Measurements from ENCODE around the gene NAA25. TPM values are rescaled to one million over a fixed set of nuclear protein-coding genes. Genes with fewer than 3 reads are reported as not detected.
"Not testable (repeated sequence)": the region's sequence is repeated elsewhere in the genome, so short reads cannot be mapped to it uniquely, and the experiment has no call there.

NAA25 gene
- total RNA-seq, 2 donors from 2014 or later, result 31.6 to 78.3 TPM

DNA sequence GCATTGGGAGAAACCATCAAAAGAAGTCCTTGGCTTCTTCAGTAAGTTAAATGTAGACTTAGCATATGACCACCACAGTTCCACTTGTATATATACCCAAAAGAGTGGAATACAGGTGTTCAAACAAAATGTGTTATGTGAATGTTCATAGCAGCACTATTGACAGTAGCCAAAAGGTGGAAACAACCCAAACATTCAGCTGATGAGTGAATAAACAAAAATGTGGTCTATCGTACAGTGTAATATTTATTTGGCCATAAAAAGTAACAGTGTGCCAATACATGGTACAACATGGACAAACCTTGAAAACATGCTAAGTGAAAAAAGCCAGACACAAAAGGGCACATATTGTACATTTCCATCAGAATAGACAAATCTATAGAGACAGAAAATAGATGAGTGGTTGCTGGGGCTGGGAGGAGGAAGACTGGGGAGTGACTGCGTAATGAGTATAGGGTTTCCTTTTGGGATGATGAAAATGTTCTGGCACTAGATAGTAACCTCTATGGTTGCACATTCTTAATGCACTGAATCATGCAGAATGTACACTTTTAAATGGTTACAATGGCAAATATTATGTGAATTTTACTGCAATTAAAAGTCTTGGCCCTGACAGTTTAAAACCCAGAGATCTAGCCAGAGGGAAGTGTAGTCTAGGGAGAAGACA, 89.9 kb downstream of the NAA25 start:
- Mint-ChIP-seq H3K27ac (peak overlapping the region; percentile 4 to 52), H3K27me3 (no peaks in the 10 kb centered on the region), H3K4me3 (no peak overlapping the region), H3K9me3 (no peaks in the 10 kb centered on the region), H3K36me3 (peaks cover 16% of the 10 kb centered on the region), H3K4me1 (ENCODE audit: low read depth in 2 of 2) (peaks cover 29 to 43% of the 10 kb centered on the region in 2 donors)
- ATAC-seq, result no peak
- DNase-seq (ENCODE audit: low spot score), result no peak

DNA sequence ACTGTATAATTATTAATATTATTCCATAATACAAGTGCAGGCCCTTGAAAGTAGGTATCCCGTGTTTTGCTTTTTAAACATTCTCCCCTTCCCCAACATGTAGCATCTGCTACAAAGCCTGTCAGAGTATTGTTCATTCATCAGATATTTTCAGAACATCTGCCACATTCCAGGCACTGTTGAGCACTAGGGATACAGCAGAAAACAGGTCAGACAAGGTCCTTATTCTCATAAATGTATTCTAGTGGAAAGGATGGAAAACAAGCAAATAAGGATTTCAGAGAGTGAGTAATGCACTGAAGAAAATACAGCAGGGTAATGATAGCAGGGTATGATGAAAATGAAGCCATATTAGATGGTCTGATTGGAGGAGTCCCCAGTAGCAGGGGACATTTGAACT, 91.5 kb downstream of the NAA25 start:
- H3K27me3 Mint-ChIP-seq, result no peaks in the 10 kb centered on the region
- no peak overlapping the region for H3K27ac Mint-ChIP-seq
- H3K9me3 Mint-ChIP-seq, result no peaks in the 10 kb centered on the region
- H3K4me3 Mint-ChIP-seq, result no peak overlapping the region
- DNase-seq (ENCODE audit: low spot score), result no peak
- H3K4me1 Mint-ChIP-seq (ENCODE audit: low read depth in 2 of 2), result peaks cover 36 to 38% of the 10 kb centered on the region in 2 donors
- peaks cover 10% of the 10 kb centered on the region for H3K36me3 Mint-ChIP-seq
- no peak for ATAC-seq

DNA sequence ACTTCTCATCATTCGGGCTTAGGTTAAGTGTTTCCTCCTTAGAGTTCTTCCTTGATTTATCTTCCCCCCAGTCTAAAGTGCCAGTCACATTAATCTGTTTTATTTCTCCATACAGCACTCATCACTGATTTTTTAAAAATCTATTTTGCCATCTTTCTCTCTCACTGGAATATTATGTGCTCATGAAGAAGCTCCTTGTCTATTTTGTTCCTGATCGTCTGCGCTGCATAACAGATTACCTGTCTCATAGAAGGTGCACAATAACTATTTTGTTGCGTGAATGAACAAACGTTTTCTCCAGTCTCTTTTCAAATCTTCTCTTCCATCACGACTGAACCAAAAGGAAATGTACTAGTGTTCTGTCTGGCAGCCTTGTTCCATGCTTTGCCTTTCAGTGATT, 92.6 kb downstream of the NAA25 start:
- DNase-seq (ENCODE audit: low spot score) (no peak), ATAC-seq (no peak)
- Mint-ChIP-seq H3K27ac (peak overlapping the region; percentile 17 to 47), H3K36me3 (peaks cover 9% of the 10 kb centered on the region), H3K4me3 (peak overlapping the region; percentile 51), H3K27me3 (no peaks in the 10 kb centered on the region), H3K9me3 (no peaks in the 10 kb centered on the region), H3K4me1 (ENCODE audit: low read depth in 2 of 2) (peaks cover 44 to 48% of the 10 kb centered on the region in 2 donors)

DNA sequence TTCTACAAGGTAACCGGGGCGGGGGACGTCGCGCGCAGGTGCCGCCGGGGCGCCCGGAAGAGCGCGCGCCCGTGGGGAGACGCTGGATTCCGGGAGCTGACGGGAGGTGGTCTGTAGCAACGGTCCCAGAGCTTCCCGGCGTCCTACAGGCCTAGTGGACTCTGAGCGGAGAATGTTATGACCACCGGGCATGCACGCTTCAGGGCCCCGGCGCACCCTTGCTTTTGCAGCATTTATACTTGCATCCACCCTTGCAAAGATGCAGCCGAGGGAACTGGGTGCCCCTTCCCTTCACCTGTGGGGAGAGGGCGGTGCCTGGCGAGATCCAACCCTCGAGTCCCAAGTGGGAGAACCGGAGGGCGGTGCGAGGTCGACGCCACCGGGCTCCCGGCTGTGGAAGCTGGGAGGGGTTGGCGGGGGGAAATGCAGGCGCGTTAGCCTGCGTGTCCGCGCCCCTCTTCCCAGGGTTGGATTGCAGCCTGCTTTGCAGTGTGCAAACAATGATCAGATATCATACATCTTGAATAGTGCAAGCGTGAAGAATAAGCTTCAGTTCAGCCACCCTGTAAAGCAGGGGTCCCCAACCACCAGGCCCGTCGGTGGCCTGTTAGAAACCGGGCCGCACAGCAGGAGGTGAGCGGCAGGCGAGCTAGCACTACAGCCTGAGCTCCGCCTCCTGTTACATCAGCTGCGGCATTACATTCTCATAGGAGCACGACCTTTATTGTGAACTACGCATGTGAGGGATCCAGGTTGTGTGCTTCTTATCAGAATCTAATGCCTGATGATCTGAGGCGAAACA, 94.8 kb downstream of the NAA25 start:
- ATAC-seq, result peak in 1 of 2 donors; percentile 45
- Mint-ChIP-seq H3K4me3 (peak overlapping the region; percentile 84), H3K27me3 (no peaks in the 10 kb centered on the region), H3K27ac (peak overlapping the region; percentile 96 to 97), H3K4me1 (ENCODE audit: low read depth in 2 of 2) (peaks cover 44 to 46% of the 10 kb centered on the region in 2 donors), H3K9me3 (no peaks in the 10 kb centered on the region), H3K36me3 (peaks cover 9% of the 10 kb centered on the region)
- DNase-seq (ENCODE audit: low spot score), result peak; percentile 63

DNA sequence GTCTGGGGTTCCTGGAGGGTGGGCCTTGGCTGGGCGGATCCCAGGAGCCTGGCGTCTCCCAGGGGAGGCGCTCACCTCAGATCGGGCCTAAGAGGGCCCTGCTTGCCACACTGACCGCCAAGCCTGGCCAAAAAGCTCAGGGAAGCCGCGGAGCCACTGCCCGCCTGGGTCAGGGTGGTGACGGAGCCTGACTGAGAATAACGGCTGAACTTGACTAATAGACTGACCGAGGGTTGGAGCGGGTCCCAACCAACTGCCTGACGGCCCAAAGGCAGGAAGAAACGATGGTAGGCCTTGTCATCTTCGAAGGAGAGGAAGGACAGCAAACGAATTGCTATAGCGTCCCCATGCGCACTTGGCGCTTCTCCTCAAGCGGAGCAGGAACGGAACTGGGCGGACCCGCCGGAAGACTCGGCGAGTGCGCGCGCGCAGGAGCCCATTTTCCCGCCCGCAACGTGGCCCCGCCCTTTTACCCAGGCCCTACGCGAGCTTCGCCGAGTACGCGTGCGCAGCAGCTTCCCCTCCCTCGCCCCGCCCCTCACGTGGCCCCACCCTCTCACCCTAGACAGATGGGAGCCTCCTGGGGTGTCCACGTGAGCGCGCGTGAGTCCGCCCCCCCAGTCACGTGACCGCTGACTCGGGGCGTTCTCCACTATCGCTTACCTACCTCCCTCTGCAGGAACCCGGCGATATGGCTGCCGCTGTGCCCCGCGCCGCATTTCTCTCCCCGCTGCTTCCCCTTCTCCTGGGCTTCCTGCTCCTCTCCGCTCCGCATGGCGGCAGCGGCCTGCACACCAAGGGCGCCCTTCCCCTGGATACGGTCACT, 95.6 kb downstream of the NAA25 start, which contains the start of the genes ERP29 and TMEM116:
TSS of gene ERP29 (plus strand) at position 652 of the 826 bp plus-strand sequence. CDS start at position 692, 40 bp downstream.
TSS of gene TMEM116 (minus strand) at position 391 of the 826 bp plus-strand sequence. CDS start 7,895 bp downstream, outside the sequence.
- Mint-ChIP-seq H3K9me3 (no peaks in the 10 kb centered on the region), H3K36me3 (peaks cover 9% of the 10 kb centered on the region), H3K4me3 (peak within 1 kb of the TSS; percentile 84), H3K27me3 (no peaks in the 10 kb centered on the region), H3K27ac (peak within 1 kb of the TSS; percentile 96 to 97), H3K4me1 (ENCODE audit: low read depth in 2 of 2) (peaks cover 38% of the 10 kb centered on the region in 2 donors)
- ATAC-seq, result peak; percentile 92 to 94
- peak; percentile 98 for DNase-seq (ENCODE audit: low spot score)

DNA sequence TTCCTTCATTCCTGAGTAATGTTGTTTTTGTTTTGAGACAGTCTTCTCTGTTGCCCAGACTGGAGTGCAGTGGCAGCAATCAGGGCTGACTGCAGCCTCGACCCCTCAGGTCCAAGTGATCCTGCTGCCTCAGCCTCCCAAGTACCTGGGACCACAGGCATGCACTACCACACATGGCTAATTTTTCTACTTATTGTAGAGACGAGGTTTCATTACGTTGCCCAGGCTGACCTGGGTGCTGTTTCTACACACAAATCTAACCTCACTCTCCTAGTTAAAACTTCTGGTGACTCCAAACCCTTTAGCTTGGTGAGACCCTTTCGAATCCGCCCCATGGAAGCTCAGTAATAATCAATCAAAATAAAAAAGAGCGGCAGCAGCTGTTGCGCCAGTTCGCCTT, 96.9 kb downstream of the NAA25 start:
- Mint-ChIP-seq H3K36me3 (peaks cover 9% of the 10 kb centered on the region), H3K4me3 (peak overlapping the region; percentile 84), H3K27ac (peak overlapping the region; percentile 96 to 97), H3K4me1 (ENCODE audit: low read depth in 2 of 2) (peaks cover 34 to 39% of the 10 kb centered on the region in 2 donors), H3K9me3 (no peaks in the 10 kb centered on the region), H3K27me3 (no peaks in the 10 kb centered on the region)
- no peak for ATAC-seq
- DNase-seq (ENCODE audit: low spot score), result no peak

DNA sequence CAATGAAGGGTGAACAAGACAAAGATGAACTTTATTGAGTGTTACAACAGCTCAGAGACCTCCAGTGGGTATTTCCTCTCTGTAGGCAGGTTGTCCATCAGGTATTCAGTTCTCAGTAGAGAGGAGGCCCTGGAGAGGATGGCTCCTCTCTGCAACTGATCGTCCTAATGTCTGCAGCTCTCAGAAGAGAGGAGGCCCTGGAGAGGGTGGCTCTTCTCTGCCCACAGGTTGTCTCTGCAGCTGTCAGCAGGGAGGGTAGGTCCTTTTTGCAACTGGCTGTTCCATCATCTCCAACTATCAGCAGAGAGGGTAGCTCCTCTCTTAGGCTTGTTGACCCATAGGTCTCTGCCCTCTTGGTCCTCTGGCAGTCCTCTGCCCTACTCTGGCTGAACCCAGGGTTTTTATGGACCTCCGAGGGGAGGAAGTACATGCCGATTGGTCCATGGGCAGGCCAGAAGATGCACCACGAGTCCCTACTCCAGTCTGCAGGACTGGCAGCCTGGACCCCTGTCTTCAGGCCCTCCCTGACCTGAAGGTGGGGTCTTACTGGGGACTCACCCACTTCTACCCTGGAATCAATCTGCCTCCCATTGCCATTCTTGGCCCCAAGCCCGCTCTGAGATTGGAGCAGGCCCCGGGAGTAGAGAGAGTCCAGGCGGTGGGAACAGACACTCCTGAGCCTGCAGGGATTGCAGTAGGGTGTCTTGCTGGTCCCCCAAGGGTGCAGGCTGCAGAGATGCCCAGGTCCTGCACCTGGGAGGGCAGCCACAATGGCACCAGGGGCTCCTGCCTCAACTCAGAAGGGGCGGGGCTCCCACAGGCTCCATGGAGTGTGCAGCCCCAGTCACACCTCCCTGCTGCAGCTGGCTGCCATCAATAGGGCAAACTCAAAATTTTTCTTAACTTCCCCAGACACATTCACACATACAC, 97.9 kb downstream of the NAA25 start:
- H3K4me1 Mint-ChIP-seq (ENCODE audit: low read depth in 2 of 2), result peaks cover 32 to 42% of the 10 kb centered on the region in 2 donors
- no peaks in the 10 kb centered on the region for H3K9me3 Mint-ChIP-seq
- peak overlapping the region in 1 of 2 donors; percentile 97 for H3K27ac Mint-ChIP-seq

DNA sequence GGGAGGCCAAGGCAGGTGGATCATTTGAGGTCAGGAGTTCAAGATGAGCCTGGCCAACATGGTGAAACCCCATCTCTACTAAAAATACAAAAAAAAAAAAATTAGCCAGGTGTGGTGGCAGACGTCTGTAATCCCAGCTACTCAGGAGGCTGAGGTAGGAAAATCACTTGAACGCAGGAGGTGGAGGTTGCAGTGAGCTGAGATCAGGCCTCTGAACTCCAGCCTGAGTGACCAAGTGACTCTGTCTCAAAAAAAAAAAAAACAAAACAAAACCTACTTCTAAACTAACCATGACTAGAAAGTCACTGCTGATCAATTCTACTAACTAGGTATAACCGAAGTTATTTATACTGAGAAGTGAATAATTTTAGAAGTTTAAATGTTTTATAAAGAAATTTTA, 99.0 kb downstream of the NAA25 start:
- not testable (repeated sequence) for H3K27me3 Mint-ChIP-seq; ATAC-seq; H3K4me3 Mint-ChIP-seq; H3K9me3 Mint-ChIP-seq; DNase-seq (ENCODE audit: low spot score); H3K36me3 Mint-ChIP-seq
- Mint-ChIP-seq H3K4me1 (ENCODE audit: low read depth in 2 of 2) (peaks cover 31 to 41% of the 10 kb centered on the region in 2 donors), H3K27ac (peak overlapping the region in 1 of 2 donors; percentile 32)

More for the DNA sequence above, 97.9 kb downstream of the NAA25 start:
- no peak for DNase-seq (ENCODE audit: low spot score)
- peak overlapping the region; percentile 84 for H3K4me3 Mint-ChIP-seq
- peaks cover 2% of the 10 kb centered on the region for H3K36me3 Mint-ChIP-seq
- no peaks in the 10 kb centered on the region for H3K27me3 Mint-ChIP-seq
- ATAC-seq, result no peak

DNA sequence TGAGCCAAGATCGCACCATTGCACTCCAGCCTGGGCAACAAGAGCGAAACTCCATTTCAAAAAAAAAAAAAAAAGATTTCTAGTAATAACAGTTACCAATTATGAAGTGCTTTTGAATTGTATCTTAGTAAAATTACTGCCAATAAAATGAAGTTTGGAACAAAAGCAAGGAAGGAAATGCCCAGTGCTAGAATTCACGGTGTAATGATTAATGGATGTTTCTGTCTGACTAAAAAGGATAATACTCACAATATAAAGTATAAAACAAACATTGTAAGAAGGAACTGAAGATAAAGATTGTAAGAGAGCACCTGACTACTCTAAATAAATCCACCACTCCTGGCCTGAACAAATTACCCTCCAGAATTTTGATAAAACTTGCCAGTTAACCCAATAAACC, 99.7 kb downstream of the NAA25 start:
- Mint-ChIP-seq H3K27me3 (no peaks in the 10 kb centered on the region), H3K36me3 (no peaks in the 10 kb centered on the region), H3K4me3 (no peak overlapping the region), H3K9me3 (no peaks in the 10 kb centered on the region), H3K4me1 (ENCODE audit: low read depth in 2 of 2) (peaks cover 26 to 36% of the 10 kb centered on the region in 2 donors), H3K27ac (no peak overlapping the region)
- DNase-seq (ENCODE audit: low spot score) (no peak), ATAC-seq (no peak)

DNA sequence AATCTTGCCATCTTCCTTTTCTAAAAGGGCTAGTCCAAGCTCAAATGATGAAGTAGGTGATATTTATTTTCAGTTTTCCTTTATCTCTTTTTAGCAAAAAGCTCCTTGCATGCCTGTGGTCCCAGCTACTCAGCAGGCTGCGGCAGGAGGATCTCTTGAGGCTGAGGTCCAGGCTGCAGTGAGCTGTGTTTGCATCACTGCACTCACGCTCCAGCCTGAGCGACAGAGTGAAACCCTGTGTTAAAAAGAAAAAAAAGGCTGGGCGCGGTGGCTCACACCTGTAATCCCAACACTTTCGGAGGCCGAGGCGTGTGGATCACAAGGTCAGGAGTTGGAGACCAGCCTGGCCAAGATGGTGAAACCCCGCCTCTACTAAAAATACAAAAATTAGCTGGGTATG, 100.6 kb downstream of the NAA25 start:
- DNase-seq (ENCODE audit: low spot score) (no peak), ATAC-seq (no peak)
- Mint-ChIP-seq H3K27me3 (no peaks in the 10 kb centered on the region), H3K27ac (no peak overlapping the region), H3K4me3 (no peak overlapping the region), H3K9me3 (no peaks in the 10 kb centered on the region), H3K36me3 (no peaks in the 10 kb centered on the region), H3K4me1 (ENCODE audit: low read depth in 2 of 2) (peaks cover 26 to 37% of the 10 kb centered on the region in 2 donors)

DNA sequence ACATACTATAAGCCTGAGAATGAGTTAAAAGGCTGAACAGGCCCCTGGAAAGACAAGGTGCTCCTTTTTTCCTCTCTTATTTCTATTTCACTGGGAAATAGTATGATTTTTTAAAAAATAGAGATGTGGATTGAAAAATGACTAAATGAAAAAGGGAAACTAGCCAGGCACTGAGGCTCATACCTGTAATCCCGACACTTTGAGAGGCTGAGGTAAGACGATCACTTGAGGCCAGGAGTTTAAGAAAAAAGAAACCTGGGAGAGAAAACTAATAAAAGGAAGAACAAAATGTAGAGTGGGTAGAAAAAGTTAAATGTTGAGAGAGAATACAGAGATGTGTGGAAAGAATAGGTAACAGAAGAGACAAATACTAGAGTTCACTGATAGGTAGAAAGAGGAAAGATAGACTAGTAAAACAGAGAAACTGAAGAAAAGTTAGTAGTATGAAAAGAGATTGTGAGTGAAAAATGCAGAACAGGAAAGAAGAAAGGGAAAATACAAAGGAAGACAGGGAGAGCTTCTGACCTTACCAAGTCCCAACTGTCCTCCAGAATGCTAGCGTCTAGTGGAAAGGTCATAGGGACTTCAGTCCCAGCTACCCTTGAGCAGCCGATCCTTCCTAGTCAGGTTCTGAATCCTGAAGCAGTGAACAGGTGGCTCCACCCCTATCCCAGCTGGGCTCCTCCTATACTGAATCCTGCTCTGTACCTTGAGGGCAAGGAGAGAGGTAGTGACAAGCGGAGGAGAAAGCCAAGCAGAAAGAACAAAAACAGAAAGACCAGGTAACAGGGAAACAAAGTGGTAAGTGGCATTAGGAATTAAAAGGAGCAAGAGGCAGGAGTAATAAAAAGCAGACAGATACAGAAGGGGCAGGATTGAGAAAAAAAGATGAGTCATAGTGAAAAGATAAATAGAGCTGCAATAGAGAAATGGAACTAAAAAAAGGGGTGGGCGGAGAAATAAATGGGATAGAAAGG, 102.9 kb downstream of the NAA25 start:
- no peaks in the 10 kb centered on the region for H3K9me3 Mint-ChIP-seq
- ATAC-seq (no peak), DNase-seq (ENCODE audit: low spot score) (no peak)
- H3K4me1 Mint-ChIP-seq (ENCODE audit: low read depth in 2 of 2), result peaks cover 18 to 38% of the 10 kb centered on the region in 2 donors
- H3K27ac Mint-ChIP-seq, result peak overlapping the region; percentile 0 to 12
- H3K36me3 Mint-ChIP-seq, result no peaks in the 10 kb centered on the region
- H3K4me3 Mint-ChIP-seq, result no peak overlapping the region
- H3K27me3 Mint-ChIP-seq, result no peaks in the 10 kb centered on the region

DNA sequence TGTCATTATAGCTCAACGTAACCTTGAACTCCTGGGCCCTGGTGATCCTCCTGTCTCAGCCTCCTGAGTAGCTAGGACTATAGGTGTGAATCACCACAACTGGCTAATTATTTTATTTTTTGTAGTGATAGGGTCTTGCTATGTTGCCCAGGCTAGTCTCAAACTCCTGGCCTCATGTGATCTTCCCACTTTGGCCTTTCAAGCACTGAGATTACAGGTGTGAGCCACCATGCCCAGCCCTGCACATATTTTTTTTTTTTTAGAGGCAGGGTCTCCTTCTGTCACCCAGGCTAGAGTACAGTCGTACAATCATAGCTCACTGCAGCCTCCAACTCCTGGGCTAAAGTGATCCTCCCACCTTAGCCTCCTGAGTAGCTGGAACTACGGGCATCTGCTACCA, 104.5 kb downstream of the NAA25 start:
- ATAC-seq (no peak), DNase-seq (ENCODE audit: low spot score) (no peak)
- H3K4me1 Mint-ChIP-seq (ENCODE audit: low read depth in 2 of 2), result peaks cover 20 to 36% of the 10 kb centered on the region in 2 donors
- H3K36me3 Mint-ChIP-seq, result no peaks in the 10 kb centered on the region
- H3K27ac Mint-ChIP-seq, result no peak overlapping the region
- H3K4me3 Mint-ChIP-seq, result no peak overlapping the region
- no peaks in the 10 kb centered on the region for H3K9me3 Mint-ChIP-seq
- H3K27me3 Mint-ChIP-seq, result no peaks in the 10 kb centered on the region
